ENCODE results near the gene ZNF620.

DNA sequence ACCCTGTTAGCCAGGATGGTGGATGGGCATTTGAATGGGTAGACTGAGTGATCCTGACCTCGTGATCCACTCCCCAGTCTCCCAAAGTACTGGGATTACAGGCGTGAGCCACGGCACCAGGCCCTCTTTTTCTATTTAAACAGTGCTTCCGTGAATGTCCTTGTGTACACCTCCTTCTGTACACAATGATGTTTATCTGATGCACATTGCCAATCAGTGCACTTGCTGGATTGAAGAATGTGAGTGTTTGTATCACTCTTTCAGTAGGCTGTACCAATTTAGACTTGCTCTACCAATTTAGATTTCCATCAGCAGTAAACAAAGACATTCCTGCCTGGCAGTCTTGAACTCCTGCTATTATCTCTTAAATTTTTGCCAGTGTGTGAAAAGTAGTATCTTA lies 37.8 kb upstream of the ZNF620 start:
- TF ChIP-seq, protein P1, sequence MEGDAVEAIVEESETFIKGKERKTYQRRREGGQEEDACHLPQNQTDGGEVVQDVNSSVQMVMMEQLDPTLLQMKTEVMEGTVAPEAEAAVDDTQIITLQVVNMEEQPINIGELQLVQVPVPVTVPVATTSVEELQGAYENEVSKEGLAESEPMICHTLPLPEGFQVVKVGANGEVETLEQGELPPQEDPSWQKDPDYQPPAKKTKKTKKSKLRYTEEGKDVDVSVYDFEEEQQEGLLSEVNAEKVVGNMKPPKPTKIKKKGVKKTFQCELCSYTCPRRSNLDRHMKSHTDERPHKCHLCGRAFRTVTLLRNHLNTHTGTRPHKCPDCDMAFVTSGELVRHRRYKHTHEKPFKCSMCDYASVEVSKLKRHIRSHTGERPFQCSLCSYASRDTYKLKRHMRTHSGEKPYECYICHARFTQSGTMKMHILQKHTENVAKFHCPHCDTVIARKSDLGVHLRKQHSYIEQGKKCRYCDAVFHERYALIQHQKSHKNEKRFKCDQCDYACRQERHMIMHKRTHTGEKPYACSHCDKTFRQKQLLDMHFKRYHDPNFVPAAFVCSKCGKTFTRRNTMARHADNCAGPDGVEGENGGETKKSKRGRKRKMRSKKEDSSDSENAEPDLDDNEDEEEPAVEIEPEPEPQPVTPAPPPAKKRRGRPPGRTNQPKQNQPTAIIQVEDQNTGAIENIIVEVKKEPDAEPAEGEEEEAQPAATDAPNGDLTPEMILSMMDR (IDR thresholded peaks at IDR 0.05): no peak
- TF ChIP-seq POLR2A (IDR thresholded peaks at IDR 0.05): no peak

All from Peyer's patch (tissue), 4 donors.